Suppressor macrophage treated with lipopolysaccharide for 4 hours (primary cell): ENCODE results near the gene CEP89.
A peak's percentile ranks its signal among the peaks of the same experiment; 100 is the strongest.
"Not testable (repeated sequence)": the region's sequence is repeated elsewhere in the genome, so short reads cannot be mapped to it uniquely, and the experiment has no call there.

ENCODE experiments used
- DNase-seq: peaks from one replicate; pipeline ENCODE4 v3.0.0-alpha.2; 2020

The CEP89 gene

DNA sequence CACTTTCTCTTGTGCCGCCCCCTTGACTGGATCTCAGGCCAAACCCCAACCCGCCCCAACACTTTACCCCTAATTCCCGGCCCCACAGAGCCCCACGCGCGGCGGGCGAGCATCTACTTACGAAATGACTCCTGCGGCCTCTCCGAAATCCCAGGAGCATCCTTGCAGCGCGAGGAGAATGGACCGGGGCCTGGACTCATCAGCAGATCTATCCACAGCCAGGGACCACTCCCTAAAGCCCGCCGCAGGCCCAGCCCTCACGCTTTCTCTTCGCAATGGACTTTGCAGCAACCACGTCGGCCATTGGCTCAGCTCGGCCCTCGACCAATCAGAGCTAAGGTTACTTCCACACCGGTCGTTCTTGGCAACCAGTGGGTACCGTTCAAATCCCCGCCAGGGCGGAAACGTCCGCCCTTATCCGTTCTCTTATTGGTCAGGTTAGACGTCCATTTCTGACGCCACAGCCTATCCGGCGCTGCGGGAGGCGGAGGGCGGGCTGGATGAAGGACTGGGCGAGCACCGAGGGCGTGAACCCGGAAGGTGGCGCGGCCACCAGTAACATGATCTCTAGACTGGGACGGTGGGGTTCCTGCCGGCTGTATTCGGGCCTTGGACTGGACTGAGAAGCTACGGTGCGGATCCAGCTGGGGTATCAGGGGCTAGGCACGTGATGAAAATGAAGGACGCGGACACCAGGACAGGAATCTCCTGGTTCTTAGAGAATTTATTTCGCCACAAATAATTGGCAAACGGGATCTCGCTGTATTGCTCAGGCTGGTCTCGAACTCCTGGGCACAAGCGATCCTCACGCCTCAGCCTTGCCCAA, at the start of gene CEP89, which contains the start of gene FAAP24:
TSS of gene CEP89 (minus strand) at position 244 of the 826 bp plus-strand sequence. CDS start at position 160, 84 bp downstream.
TSS of gene FAAP24 (plus strand) at position 528 of the 826 bp plus-strand sequence. CDS start 955 bp downstream, outside the sequence.
- DNase-seq: peak; percentile 99

GRCh38 chr19:33010891-33011290, 39.1 kb upstream of the CEP89 start:
- not testable (repeated sequence) for DNase-seq

DNA sequence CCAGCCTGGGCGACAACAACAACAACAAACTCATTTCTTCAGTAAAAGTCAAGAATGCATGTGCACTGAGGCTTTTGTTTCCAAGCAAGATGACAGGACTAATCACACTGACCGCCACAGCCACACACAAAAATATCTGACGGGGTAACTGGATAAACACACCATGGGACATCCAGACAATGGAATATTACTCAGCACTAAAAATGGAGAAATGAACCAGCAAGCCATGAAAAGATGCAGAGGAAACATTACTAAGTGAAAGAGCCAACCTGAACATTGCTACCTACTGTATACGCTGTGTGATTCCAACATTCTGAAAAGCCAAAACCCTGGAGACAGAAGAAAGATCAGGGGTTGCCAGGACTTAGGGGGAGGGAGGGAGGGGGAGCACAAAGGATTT, 37.0 kb upstream of the CEP89 start:
- DNase-seq: no peak

GRCh38 chr19:33005440-33005839, 33.7 kb upstream of the CEP89 start:
- no peak for DNase-seq

GRCh38 chr19:33003424-33004024, 31.8 kb upstream of the CEP89 start:
- DNase-seq: not testable (repeated sequence)

DNA sequence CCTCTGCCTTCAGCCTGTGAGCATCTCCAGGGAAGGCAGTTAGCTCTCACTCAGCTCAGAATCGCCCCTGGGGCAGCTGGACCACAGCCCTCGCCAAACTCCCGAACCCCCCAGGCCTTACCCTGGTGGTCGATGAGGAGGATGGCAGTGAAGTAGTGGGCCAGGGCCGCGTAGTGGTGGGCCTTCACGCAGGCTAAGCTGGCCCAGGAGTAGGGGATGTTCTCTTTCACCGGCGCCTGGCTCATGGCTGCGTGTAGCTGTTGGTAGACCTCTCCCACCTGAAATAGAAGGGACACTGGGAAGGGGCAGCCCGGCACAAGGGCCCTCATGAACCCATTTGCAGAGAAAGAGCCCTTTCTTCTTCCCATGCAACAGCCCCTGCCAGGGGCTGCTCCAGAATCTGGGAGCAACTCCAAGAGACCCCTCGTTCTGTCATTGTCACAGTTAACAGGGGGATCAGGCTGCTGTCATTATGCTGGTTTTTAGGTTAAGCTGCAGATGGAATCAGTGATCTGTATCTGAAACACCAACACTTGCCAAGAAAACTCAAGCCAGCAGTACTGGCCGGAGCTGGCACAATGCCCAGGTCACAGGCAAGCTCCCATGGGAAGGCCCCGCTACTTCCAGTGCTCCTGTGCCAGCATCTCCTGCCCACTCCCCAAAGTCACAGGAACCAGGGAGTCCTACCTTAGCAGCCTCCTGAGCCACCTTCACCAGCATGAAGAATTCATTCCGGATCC, 30.5 kb upstream of the CEP89 start:
- DNase-seq: not testable (repeated sequence)

DNA sequence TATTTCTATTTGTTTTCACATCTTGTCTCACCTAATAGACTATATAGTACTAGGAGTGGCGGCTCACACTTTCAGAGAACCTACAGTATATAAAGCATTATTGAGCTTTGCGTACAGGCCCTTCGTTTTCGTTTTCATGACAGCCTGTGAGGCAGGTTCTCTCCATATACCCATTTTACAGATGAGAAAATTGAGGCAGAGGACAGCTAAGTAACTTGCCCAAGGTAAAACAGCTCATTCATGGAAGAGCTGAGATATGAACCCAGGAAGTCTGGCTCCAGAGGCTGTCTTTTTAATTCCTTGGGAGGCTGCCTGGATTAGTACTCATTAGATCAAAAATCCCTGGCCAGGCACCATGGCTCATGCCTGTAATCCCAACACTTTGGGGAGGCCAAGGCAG, 29.2 kb upstream of the CEP89 start:
- no peak for DNase-seq

DNA sequence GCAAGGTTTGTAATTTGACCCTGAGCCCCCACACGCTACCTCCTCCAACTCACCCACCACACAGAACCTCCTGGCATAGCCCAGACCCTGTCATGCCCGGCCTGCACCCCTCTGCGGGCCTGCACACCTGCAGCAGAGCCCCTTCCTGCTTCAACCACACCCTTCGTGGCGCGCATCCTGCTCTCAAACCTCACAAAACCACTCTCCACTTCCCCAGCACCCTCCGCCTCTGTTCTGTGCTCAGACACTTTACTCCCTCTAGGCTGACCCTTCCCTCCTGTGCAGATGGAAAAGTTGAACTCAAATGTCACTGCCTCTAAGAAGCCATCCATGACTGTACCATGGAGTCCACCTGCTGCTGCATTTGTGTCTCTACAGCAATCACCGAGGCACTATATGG, 28.8 kb upstream of the CEP89 start:
- no peak for DNase-seq

DNA sequence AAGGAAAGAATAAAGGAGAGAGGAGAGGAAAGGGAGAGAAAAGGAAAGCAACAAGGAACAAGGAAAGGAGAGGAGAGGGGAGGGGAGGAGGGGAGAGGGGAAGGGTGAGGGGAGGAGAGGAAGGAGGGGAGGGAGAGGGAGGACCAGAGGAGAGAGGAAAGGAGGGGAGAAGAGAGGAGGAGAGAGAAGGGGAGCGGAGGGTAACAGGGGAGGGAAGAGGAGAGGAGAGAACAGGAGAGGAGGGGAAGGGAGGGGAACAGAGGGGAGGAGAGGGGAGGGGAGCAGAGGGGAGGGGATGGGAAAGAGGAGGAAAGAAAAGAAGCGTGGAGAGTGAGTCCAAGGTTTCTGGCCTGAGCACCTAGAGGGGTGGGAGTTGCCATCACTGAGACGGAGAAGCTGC, 27.0 kb upstream of the CEP89 start:
- DNase-seq: no peak

DNA sequence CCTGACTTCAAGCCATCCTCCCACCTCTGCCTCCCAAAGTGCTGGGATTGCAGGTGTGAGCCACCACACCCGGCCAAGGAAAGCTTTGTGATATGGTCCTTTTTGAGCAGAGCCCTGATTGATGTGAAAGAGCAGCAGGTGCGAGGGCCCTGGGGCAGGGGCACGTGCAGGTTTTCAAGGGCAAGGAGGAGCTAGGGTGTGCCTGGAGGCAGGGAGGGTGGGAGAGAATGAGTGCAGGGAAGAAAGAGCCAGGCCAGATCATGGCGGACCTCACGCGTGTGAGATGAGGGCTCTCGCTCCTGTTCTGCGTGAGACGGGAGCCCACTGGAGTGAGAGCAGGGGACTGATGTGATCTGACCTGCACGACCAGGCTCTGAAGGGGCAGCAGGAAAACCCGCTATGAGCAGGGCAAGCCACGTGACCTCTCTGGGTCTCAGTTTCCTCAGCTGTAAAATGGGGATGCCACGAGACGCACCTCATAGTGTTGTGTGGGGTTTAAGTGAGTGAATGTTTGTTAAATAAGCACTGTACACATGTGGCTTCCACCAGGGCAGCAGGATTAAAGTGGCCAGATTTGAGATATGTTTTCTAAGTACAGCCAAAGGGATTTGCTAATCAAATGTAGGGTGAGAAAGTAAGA, 26.1 kb upstream of the CEP89 start:
- DNase-seq: no peak

GRCh38 chr19:32997061-32997464, 25.3 kb upstream of the CEP89 start:
- not testable (repeated sequence) for DNase-seq

- DNase-seq: not testable (repeated sequence)
Measured at GRCh38 chr19:32995966-32996365, 24.2 kb upstream of the CEP89 start.

GRCh38 chr19:32988724-32989123, 17.0 kb upstream of the CEP89 start:
- DNase-seq: no peak

GRCh38 chr19:32988254-32988653, 16.5 kb upstream of the CEP89 start:
- not testable (repeated sequence) for DNase-seq

DNA sequence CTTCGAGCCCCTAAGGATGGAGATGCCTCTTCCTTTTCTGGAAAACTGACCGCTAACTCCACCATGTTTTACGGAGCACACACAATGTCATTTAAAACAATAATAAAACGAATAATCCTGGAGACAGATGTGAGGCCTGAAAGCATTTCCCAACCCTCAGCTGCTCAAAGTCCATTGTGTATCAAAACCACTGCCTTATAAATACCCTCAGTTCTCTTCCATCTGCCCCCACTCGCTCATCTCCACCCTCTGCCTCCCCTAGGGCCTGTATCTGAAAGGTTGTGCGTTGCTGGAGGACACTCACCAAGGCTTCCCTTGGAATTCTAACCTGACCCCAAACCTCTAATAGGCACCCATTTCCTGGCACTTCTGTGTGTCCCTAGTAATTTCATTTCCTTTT, 10.7 kb upstream of the CEP89 start:
- DNase-seq: not testable (repeated sequence)

- DNase-seq: not testable (repeated sequence)
Measured at GRCh38 chr19:32979807-32980206, 8.0 kb upstream of the CEP89 start.

DNA sequence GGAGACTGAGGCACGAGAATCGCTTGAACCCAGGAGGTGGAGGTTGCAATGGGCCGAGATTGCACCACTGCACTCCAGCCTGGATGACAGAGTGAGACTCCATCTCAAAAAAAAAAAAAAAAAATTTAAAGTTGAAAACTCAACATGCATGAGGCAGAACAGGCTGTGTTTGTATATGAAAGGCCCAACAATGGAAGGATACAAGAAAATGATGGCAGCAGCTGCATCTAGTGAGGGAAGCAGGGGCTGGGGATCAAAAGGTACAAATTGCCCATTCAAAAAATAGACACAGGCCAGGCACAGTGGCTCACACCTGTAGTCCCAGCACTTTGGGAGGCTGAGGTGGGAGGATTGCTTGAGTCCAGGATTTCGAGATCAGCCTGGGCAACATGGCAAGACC, 6.1 kb upstream of the CEP89 start:
- not testable (repeated sequence) for DNase-seq

- DNase-seq: no peak
Measured at GRCh38 chr19:32977280-32977679, 5.5 kb upstream of the CEP89 start.

GRCh38 chr19:32976223-32976805, 4.6 kb upstream of the CEP89 start:
- DNase-seq: peak; percentile 74

DNA sequence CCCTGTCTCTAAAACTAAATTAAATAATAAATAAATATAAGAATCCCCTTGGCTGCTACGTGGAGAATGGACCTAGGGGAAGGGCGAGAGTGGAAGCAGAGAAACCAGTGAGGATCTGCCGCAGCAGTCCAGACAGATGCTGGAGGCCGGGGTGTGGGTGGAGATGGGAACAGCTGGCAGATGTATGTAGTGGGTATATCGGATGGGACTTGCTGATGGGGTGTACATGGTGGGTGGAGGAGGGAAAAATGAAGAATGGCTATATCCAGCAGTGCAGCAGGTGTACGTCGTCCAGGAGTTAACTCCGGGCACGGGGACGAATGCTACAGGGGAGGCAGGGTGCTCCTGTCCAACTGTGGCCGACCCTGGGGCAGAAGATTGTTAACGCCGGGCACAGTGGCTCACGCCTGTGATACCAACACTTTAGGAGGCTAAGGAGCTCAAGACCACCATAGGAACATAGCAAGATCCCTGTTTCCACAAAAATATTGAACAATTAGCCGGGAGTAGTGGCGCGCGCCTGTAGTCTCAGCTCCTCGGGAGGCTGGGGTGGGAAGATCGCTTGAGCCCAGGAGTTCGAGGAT, 654 bp downstream of the CEP89 start:
- DNase-seq: no peak

DNA sequence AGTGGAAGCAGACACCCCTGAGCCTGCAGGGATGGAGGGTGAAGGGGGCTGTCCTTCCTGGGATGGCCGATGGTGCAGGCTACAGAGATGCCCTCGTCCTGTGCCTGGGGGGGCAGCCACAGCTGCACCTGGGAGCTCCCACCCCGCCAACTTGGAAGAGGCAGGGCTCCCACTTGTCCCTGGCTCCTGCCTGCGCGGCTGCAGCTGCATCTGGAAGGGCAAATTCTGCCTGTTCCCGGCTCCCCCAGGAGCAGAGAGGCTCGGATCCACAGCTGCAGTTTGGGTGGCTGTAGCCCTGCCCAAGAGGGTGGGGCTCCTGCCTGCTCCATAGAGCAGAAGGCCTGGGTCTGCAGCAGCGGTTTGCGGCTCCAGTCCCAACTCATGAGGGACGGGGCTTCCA, 2.2 kb downstream of the CEP89 start:
- DNase-seq: no peak

DNA sequence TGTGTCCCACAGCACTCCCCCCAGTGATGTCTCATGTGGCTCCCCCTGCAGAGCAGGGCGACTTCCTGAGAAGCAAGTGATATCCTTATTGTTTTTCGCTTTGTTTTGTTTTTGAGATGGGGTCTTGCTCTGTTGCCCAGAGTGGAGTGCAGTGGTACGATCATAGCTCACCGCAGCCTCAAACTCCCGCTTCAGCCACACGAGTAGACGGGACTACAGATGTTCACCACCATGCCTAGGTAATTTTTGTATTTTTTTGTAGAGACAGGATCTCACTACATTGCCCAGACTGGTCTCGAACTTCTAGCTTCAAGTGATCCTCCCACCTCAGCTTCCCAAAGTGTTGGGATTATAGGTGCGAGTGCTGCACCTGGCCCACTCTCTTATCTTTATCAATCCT, 5.0 kb downstream of the CEP89 start:
- no peak for DNase-seq
